ENCODE measurements around the gene PEA15. TPM values are rescaled to one million over a fixed set of nuclear protein-coding genes. Genes with fewer than 3 reads are reported as not detected.
A peak's percentile ranks its signal among the peaks of the same experiment; 100 is the strongest.

PEA15 gene
- total RNA-seq, 2 donors from 2014 or later = 33.0 to 48.3 TPM

DNA sequence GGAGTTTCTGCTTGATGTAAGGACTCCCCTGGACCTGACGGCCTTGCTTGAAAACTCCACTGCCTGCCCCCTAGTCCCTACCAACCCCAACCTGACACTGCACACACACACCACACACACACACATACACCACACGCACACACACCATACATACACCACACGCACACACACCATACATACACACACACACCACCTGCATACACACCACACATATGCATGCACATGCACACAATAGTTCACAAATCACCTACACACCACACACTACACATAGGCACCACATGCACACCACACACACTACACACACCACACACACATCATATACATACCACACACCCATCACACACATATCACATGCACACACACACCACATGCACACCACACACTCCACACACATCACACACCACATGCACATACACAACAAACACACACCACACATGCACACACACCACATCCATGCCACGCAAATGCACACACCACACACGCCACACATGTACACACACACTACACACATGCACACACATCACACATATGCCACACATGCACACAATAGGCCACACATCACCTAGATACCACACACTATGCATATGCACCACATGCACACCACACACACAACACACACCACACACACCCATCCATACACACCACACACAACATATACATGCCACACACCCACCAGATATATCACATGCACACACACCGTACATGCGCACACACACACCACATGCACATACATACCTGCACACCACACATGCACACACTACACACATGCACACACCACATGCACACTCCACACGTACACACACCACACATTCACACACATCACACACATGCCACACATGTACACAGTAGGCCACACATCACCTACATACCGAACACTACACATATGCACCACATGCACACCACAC lies 11.1 kb upstream of the PEA15 start:
- Histone ChIP-seq H3K27me3 (no peaks in the 10 kb centered on the region), H3K9me3 (no peaks in the 10 kb centered on the region), H3K4me3 (no peak overlapping the region), H3K4me1 (no peaks in the 10 kb centered on the region), H3K27ac (no peak overlapping the region), H3K36me3 (no peaks in the 10 kb centered on the region), H3K9ac (ENCODE audit: low read depth in 2 of 2, low read length in 2 of 2) (peak overlapping the region in 1 of 2 donors; percentile 1)
- TF ChIP-seq, protein P1, sequence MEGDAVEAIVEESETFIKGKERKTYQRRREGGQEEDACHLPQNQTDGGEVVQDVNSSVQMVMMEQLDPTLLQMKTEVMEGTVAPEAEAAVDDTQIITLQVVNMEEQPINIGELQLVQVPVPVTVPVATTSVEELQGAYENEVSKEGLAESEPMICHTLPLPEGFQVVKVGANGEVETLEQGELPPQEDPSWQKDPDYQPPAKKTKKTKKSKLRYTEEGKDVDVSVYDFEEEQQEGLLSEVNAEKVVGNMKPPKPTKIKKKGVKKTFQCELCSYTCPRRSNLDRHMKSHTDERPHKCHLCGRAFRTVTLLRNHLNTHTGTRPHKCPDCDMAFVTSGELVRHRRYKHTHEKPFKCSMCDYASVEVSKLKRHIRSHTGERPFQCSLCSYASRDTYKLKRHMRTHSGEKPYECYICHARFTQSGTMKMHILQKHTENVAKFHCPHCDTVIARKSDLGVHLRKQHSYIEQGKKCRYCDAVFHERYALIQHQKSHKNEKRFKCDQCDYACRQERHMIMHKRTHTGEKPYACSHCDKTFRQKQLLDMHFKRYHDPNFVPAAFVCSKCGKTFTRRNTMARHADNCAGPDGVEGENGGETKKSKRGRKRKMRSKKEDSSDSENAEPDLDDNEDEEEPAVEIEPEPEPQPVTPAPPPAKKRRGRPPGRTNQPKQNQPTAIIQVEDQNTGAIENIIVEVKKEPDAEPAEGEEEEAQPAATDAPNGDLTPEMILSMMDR (IDR thresholded peaks at IDR 0.05) = no peak
- DNase-seq = no peak
- intact Hi-C loops (cut with DNase I) = loop anchor here (2.0 to 10.0 kb wide), 4 partner anchors 57 to 183 kb away; no protein-coding TSS in a partner anchor

- intact Hi-C loops (cut with DNase I) = loop anchor here (5.0 to 10.0 kb wide), 3 partner anchors 90 to 183 kb away; no protein-coding TSS in a partner anchor
- Histone ChIP-seq H3K27ac (no peak overlapping the region), H3K27me3 (no peaks in the 10 kb centered on the region), H3K4me1 (no peaks in the 10 kb centered on the region), H3K9ac (ENCODE audit: low read depth in 2 of 2, low read length in 2 of 2) (no peak overlapping the region), H3K4me3 (no peak overlapping the region), H3K9me3 (no peaks in the 10 kb centered on the region), H3K36me3 (no peaks in the 10 kb centered on the region)
- DNase-seq = no peak
- TF ChIP-seq, protein P1 (IDR thresholded peaks at IDR 0.05) = no peak
Measured at GRCh38 chr1:160194737-160195059, 10.5 kb upstream of the PEA15 start.

GRCh38 chr1:160196143-160196542 lies 9.0 kb upstream of the PEA15 start:
- intact Hi-C loops (cut with DNase I) = loop anchor here (10.0 kb wide), 1 partner anchor 91 kb away; no protein-coding TSS in a partner anchor
- Histone ChIP-seq H3K4me3 (no peak overlapping the region), H3K9ac (ENCODE audit: low read depth in 2 of 2, low read length in 2 of 2) (no peak overlapping the region)

DNA sequence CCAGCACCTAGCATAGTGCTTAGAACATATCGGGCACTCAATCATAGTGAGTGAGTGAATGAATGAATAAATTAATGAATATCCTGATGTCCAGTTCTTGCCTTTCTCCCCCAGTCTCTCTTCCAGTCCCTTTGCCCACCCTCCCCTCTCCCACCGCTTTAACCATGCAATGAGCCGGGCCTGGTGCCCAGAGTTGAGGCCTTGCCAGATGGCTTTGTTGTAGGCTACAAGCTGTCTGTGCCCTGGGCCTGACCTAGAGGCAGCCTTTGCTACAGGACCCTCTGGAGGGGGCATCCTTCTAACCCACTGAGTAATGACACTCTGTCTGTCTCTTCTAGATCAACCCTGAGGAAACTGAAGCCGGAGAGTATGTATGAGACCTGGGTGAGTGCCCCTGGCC lies 8.0 kb upstream of the PEA15 start:
- Histone ChIP-seq H3K9ac (ENCODE audit: low read depth in 2 of 2, low read length in 2 of 2) (no peak overlapping the region), H3K27me3 (no peaks in the 10 kb centered on the region), H3K27ac (no peak overlapping the region), H3K9me3 (no peaks in the 10 kb centered on the region), H3K4me3 (no peak overlapping the region), H3K36me3 (no peaks in the 10 kb centered on the region), H3K4me1 (no peaks in the 10 kb centered on the region)
- TF ChIP-seq, protein P1 (IDR thresholded peaks at IDR 0.05) = no peak
- intact Hi-C loops (cut with DNase I) = loop anchor here (10.0 kb wide), 1 partner anchor 92 kb away; no protein-coding TSS in a partner anchor
- no peak for DNase-seq

More at GRCh38 chr1:160196143-160196542, 9.0 kb upstream of the PEA15 start:
- Histone ChIP-seq H3K27me3 (no peaks in the 10 kb centered on the region), H3K36me3 (no peaks in the 10 kb centered on the region), H3K4me1 (no peaks in the 10 kb centered on the region), H3K27ac (no peak overlapping the region), H3K9me3 (no peaks in the 10 kb centered on the region)
- DNase-seq = no peak
- TF ChIP-seq, protein P1 (IDR thresholded peaks at IDR 0.05) = no peak

DNA sequence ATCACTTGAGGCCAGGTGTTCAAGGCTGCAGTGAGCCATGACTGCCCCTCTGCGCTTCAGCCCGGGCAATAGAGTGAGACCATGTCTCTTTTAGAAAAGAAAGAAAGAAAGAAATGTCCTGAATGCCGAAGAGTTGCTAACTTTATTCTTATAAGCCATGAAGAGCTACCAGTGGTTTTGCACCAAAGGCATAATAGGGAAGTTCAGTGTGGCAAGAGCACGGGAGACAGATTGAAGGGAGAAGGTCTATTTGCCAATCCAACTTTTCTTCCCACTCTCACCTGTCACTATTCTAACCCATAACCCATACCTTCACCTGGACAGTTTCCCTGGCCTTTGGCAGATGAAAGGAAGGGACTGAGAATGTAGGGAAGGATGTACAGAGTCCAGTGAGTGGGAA lies 4.4 kb upstream of the PEA15 start:
- no peaks in the 10 kb centered on the region for H3K9me3 ChIP-seq
- TF ChIP-seq, protein P1 (IDR thresholded peaks at IDR 0.05) = no peak
- no peak overlapping the region for H3K9ac ChIP-seq (ENCODE audit: low read depth in 2 of 2, low read length in 2 of 2)
- no peak overlapping the region for H3K4me3 ChIP-seq
- no peaks in the 10 kb centered on the region for H3K27me3 ChIP-seq
- no peaks in the 10 kb centered on the region for H3K4me1 ChIP-seq
- H3K36me3 ChIP-seq = no peaks in the 10 kb centered on the region
- no peak for DNase-seq
- intact Hi-C loops (cut with DNase I) = no loop called here
- no peak overlapping the region for H3K27ac ChIP-seq

Measured in colonic mucosa (tissue), 4 donors.